ENCODE results near the gene AP5Z1. TPM values are rescaled to one million over a fixed set of nuclear protein-coding genes. Genes with fewer than 3 reads are reported as not detected.

The AP5Z1 gene
- polyA plus RNA-seq, 2 of the 4 experiments (the other 2 are of a cell fraction) = 6.8 to 21.8 TPM

- TF ChIP-seq CEBPB (IDR thresholded peaks at IDR 0.05) = peak; percentile 35 to 40; a peak in 2 of 4 replicates
- TF ChIP-seq HOXA7 (CRISPR knock-in tag; IDR thresholded peaks at IDR 0.05) = no peak
Measured at GRCh38 chr7:4745265-4745919, 30.0 kb upstream of the AP5Z1 start (continued).

GRCh38 chr7:4745971-4746919, 29.2 kb upstream of the AP5Z1 start:
- TF ChIP-seq HOXB13 (CRISPR knock-in tag; IDR thresholded peaks at IDR 0.05; ENCODE audit: low read depth) = peak; percentile 41; the same call in 1 of the 2 replicates
- no peak for TF ChIP-seq EHMT2 (IDR thresholded peaks at IDR 0.05; ENCODE audit: low read depth)
- TF ChIP-seq HES2 (IDR thresholded peaks at IDR 0.05) = no peak
- TF ChIP-seq HOXA7 (CRISPR knock-in tag; IDR thresholded peaks at IDR 0.05) = no peak; the same call in none of the 2 replicates
- TF ChIP-seq HDAC2 (IDR thresholded peaks at IDR 0.05) = no peak
- TF ChIP-seq ESRRA (IDR thresholded peaks at IDR 0.05; ENCODE audit: borderline replicate concordance, low read length) = no peak
- TF ChIP-seq FOSL2 (IDR thresholded peaks at IDR 0.05) = no peak
- TF ChIP-seq FOSL2 (CRISPR knock-in tag; IDR thresholded peaks at IDR 0.05) = peak; percentile 60
- no peak for TF ChIP-seq NR3C1 (IDR thresholded peaks at IDR 0.05)
- TF ChIP-seq GATA3 (IDR thresholded peaks at IDR 0.05; ENCODE audit: borderline replicate concordance) = no peak
- no peak for TF ChIP-seq CBX2 (IDR thresholded peaks at IDR 0.05; ENCODE audit: borderline replicate concordance, low read depth)
- TF ChIP-seq HEYL (CRISPR knock-in tag; IDR thresholded peaks at IDR 0.05) = peak; percentile 4; the same call in 1 of the 2 replicates
- 0 out of 2 replicates have a peak, but pooled peaks have one; percentile 19 for TF ChIP-seq KDM1A (IDR thresholded peaks at IDR 0.05; ENCODE audit: low read depth)
- TF ChIP-seq HMGXB4 (CRISPR knock-in tag; IDR thresholded peaks at IDR 0.05; ENCODE audit: borderline replicate concordance) = peak; percentile 53; the same call in 1 of the 2 replicates
- TF ChIP-seq ZNF302 (CRISPR knock-in tag; IDR thresholded peaks at IDR 0.05) = no peak
- TF ChIP-seq JUN (IDR thresholded peaks at IDR 0.05) = no peak
- no peak for TF ChIP-seq CHD4 (IDR thresholded peaks at IDR 0.05; ENCODE audit: borderline replicate concordance)
- TF ChIP-seq MAFK (IDR thresholded peaks at IDR 0.05; ENCODE audit: partially characterized antibody) = peak; percentile 66
- no peak for TF ChIP-seq MYC (IDR thresholded peaks at IDR 0.05; ENCODE audit: borderline replicate concordance, low read length)
- TF ChIP-seq POLR2AphosphoS2 (conservative IDR thresholded peaks at IDR 0.05; ENCODE audit: low read length) = no peak
- no peak for TF ChIP-seq RFX5 (IDR thresholded peaks at IDR 0.05)
- TF ChIP-seq JUNB (IDR thresholded peaks at IDR 0.05) = no peak
- TF ChIP-seq MAX (IDR thresholded peaks at IDR 0.05) = 0 out of 2 replicates have a peak, but pooled peaks have one; percentile 23
- TF ChIP-seq REST (IDR thresholded peaks at IDR 0.05) = no peak
- no peak for TF ChIP-seq ATOH8 (CRISPR knock-in tag; IDR thresholded peaks at IDR 0.05; ENCODE audit: low read depth)
- CTCF ChIA-PET = interaction anchor here (0.7 to 7.8 kb wide), 9 partner anchors 10 to 137 kb away, joined by 3 to 46 read pairs (median 3); partner anchors contain the start of gene RADIL
- DNase-seq (ENCODE audit: low read depth in 1 of 2, low spot score in 1 of 2) (peak; percentile 49 to 67), FAIRE-seq (no peak), ATAC-seq (no peak)
- Histone ChIP-seq H3K4me2 (peak overlapping the region; percentile 89), H3K27ac (peak overlapping the region; percentile 96 to 99), H3K4me1 (peaks cover 68% of the 10 kb centered on the region), H3K4me3 (peak overlapping the region; percentile 33), H3K9me3 (no peaks in the 10 kb centered on the region)
- WGBS (ENCODE audit: missing lambda C conversion rate) = 45% methylated on average over 12 of the region's 12 CpGs
- POLR2A ChIA-PET = interaction anchor here (1.6 to 4.5 kb wide), 3 partner anchors 29 to 114 kb away, joined by 5 to 32 read pairs (median 17); partner anchors contain the start of gene AP5Z1
